HEK293 (cell line): ENCODE measurements around the gene SYAP1.
A peak's percentile ranks its signal among the peaks of the same experiment; 100 is the strongest.

Source experiments
- EGR2 ChIP-seq: fragments of 450-650 bp; formaldehyde crosslinking; IDR thresholded peaks from 2 replicates; pipeline ENCODE4 v1.5.1; 2016; ENCODE audit warnings: low read depth, missing biosample characterization, missing genetic modification characterization
- GLIS2 ChIP-seq: fragments of 450-650 bp; formaldehyde crosslinking; IDR thresholded peaks from 2 replicates; pipeline ENCODE4 v1.5.1; 2016; ENCODE audit warnings: missing biosample characterization, missing genetic modification characterization
- KLF10 ChIP-seq: fragments of 450-650 bp; IDR thresholded peaks from 2 replicates; pipeline ENCODE4 v1.5.1; 2018; ENCODE audit warnings: missing biosample characterization, mild to moderate bottlenecking, missing genetic modification characterization
- KLF7 ChIP-seq: fragments of 450-650 bp; formaldehyde crosslinking; IDR thresholded peaks from 2 replicates; pipeline ENCODE4 v1.5.1; 2016; ENCODE audit warnings: missing biosample characterization, missing genetic modification characterization, borderline replicate concordance
- OVOL3 ChIP-seq: fragments of 450-650 bp; formaldehyde crosslinking; IDR thresholded peaks from 2 replicates; pipeline ENCODE4 v1.5.1; 2016; ENCODE audit warnings: missing biosample characterization, missing genetic modification characterization
- REPIN1 ChIP-seq: fragments of 450-650 bp; formaldehyde crosslinking; IDR thresholded peaks from 2 replicates; pipeline ENCODE4 v1.5.1; 2017; ENCODE audit warnings: missing biosample characterization, missing genetic modification characterization, low read depth
- TCF7L2 ChIP-seq: IDR thresholded peaks from 2 replicates; pipeline ENCODE4 v1.6.1; 2011; ENCODE audit warnings: low read depth, mild to moderate bottlenecking, inconsistent platforms, low read length, moderate library complexity, borderline replicate concordance
- ZBTB17 ChIP-seq: fragments of 450-650 bp; formaldehyde crosslinking; IDR thresholded peaks from 2 replicates; pipeline ENCODE4 v1.5.1; 2016; ENCODE audit warnings: missing biosample characterization, missing genetic modification characterization
- ZEB2 ChIP-seq: fragments of 450-650 bp; formaldehyde crosslinking; IDR thresholded peaks from 2 replicates; pipeline ENCODE4 v1.5.1; 2016; ENCODE audit warnings: missing biosample characterization, missing genetic modification characterization
- ZNF121 ChIP-seq: fragments of 450-650 bp; formaldehyde crosslinking; IDR thresholded peaks from 2 replicates; pipeline ENCODE4 v1.5.1; 2016; ENCODE audit warnings: missing biosample characterization, missing genetic modification characterization
- ZNF16 ChIP-seq: fragments of 450-650 bp; formaldehyde crosslinking; IDR thresholded peaks from 2 replicates; pipeline ENCODE4 v1.5.1; 2016; ENCODE audit warnings: low read depth, missing biosample characterization, missing genetic modification characterization
- ZNF175 ChIP-seq: fragments of 450-650 bp; formaldehyde crosslinking; IDR thresholded peaks from 2 replicates; pipeline ENCODE4 v1.5.1; 2016; ENCODE audit warnings: missing biosample characterization, missing genetic modification characterization
- ZNF19 ChIP-seq: fragments of 450-650 bp; formaldehyde crosslinking; IDR thresholded peaks from 2 replicates; pipeline ENCODE4; 2016; ENCODE audit warnings: missing biosample characterization, missing genetic modification characterization, low read depth
- ZNF311 ChIP-seq: fragments of 450-650 bp; formaldehyde crosslinking; IDR thresholded peaks from 2 replicates; pipeline ENCODE4 v1.5.1; 2017; ENCODE audit warnings: missing biosample characterization, missing genetic modification characterization, borderline replicate concordance
- ZNF473 ChIP-seq: fragments of 450-650 bp; formaldehyde crosslinking; IDR thresholded peaks from 2 replicates; pipeline ENCODE4 v1.5.1; 2017; ENCODE audit warnings: missing biosample characterization, missing genetic modification characterization
- ZNF48 ChIP-seq: fragments of 450-650 bp; formaldehyde crosslinking; IDR thresholded peaks from 2 replicates; pipeline ENCODE4 v1.5.1; 2016; ENCODE audit warnings: missing biosample characterization, missing genetic modification characterization
- ZNF558 ChIP-seq: fragments of 450-650 bp; formaldehyde crosslinking; IDR thresholded peaks from 2 replicates; pipeline ENCODE4 v1.5.1; 2016; ENCODE audit warnings: missing biosample characterization, missing genetic modification characterization
- ZNF561 ChIP-seq: fragments of 450-650 bp; IDR thresholded peaks from 2 replicates; pipeline ENCODE4 v1.5.1; 2018; ENCODE audit warnings: missing biosample characterization, missing genetic modification characterization, borderline replicate concordance
- ZNF596 ChIP-seq: fragments of 450-650 bp; IDR thresholded peaks from 2 replicates; pipeline ENCODE4 v1.5.0; 2018; ENCODE audit warnings: missing biosample characterization, mild to moderate bottlenecking, missing genetic modification characterization, moderate library complexity
- ZNF600 ChIP-seq: fragments of 450-650 bp; formaldehyde crosslinking; IDR thresholded peaks from 2 replicates; pipeline ENCODE4 v1.5.1; 2016; ENCODE audit warnings: missing biosample characterization, missing genetic modification characterization
- ZNF660 ChIP-seq: fragments of 450-650 bp; IDR thresholded peaks from 2 replicates; pipeline ENCODE4 v1.5.1; 2018; ENCODE audit warnings: missing biosample characterization, mild to moderate bottlenecking, missing genetic modification characterization
- ZNF76 ChIP-seq: fragments of 450-650 bp; formaldehyde crosslinking; IDR thresholded peaks from 2 replicates; pipeline ENCODE4; 2016; ENCODE audit warnings: low read depth, missing biosample characterization, missing genetic modification characterization, borderline replicate concordance
- ZNF777 ChIP-seq: fragments of 450-650 bp; formaldehyde crosslinking; IDR thresholded peaks from 2 replicates; pipeline ENCODE4 v1.5.1; 2017; ENCODE audit warnings: missing biosample characterization, missing genetic modification characterization, borderline replicate concordance
- ZXDB ChIP-seq: fragments of 450-650 bp; formaldehyde crosslinking; IDR thresholded peaks from 2 replicates; pipeline ENCODE4 v1.5.1; 2016; ENCODE audit warnings: missing biosample characterization, missing genetic modification characterization
- TF ChIP-seq, protein P1 (sequence below): fragments of 450-650 bp; formaldehyde crosslinking; IDR thresholded peaks from 2 replicates; pipeline ENCODE4 v1.5.1; 2016; ENCODE audit warnings: missing biosample characterization, missing genetic modification characterization
- TF ChIP-seq, protein P2 (sequence below): fragments of 450-650 bp; formaldehyde crosslinking; IDR thresholded peaks from 2 replicates; pipeline ENCODE4 v1.5.1; 2016; ENCODE audit warnings: missing biosample characterization, missing genetic modification characterization
- TF ChIP-seq, protein P3 (sequence below): fragments of 450-650 bp; formaldehyde crosslinking; IDR thresholded peaks from 2 replicates; pipeline ENCODE4 v1.5.1; 2016; ENCODE audit warnings: missing biosample characterization, missing genetic modification characterization
- TF ChIP-seq, protein P4 (sequence below): fragments of 450-650 bp; formaldehyde crosslinking; IDR thresholded peaks from 2 replicates; pipeline ENCODE4 v1.5.1; 2016; ENCODE audit warnings: missing biosample characterization, missing genetic modification characterization
- TF ChIP-seq, protein P5 (sequence below): fragments of 450-650 bp; formaldehyde crosslinking; conservative IDR thresholded peaks from 2 replicates; pipeline ENCODE4 v1.5.1; 2016; ENCODE audit warnings: low read depth, missing biosample characterization, missing genetic modification characterization

Gene SYAP1

DNA sequence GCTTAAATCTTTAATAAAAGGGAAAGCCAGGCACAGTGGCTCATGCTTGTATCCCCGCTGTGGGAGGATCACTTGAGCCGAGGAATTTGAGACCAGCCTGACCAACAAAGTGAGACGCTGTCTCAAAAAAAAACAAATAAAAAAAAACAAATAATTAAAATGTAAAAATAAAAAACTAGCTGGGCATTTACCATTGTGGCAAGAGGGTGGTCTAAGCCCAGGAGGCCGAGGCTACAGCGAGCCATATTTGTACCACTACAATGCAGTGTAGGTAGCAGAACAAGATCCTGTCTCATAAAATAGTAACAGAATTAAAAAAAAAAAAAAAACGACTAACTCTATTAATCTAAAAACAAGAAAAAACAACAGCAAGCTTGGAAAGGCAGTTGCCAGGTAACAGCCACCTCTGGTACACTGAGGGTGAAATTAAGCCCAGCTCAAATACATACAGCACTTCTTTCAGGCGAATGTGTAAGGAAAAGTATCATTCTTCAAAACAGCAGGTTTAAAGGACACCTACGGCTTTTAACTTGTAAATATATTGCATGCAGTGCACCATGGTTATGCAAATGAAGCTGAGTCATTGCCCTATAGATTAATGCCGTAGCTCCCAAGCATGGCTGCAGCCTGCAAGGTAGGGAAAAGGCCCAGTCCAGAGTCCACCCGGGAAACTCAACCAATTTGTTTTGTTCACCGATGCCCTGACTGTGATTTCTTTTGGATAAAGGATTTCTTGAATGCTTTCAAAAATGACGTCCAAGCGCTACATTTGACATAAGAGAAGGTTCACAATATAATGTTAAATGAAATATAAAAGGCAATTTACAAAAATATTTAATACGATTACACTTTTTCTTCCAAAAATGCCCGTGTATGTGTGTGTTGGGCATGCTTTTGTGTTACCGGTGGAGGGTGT, 52.3 kb downstream of the SYAP1 start (continued):
- TF ChIP-seq REPIN1 (tag by site-specific recombination) (0 out of 2 replicates have a peak, but pooled peaks have one; percentile 52), GLIS2 (tag by site-specific recombination) (no peak), ZXDB (tag by site-specific recombination) (peak; percentile 65), ZNF311 (no peak), ZEB2 (tag by site-specific recombination) (peak; percentile 89), KLF7 (tag by site-specific recombination) (no peak), OVOL3 (tag by site-specific recombination) (0 out of 2 replicates have a peak, but pooled peaks have one; percentile 31), ZBTB17 (tag by site-specific recombination) (peak; percentile 58; the same call in 1 of the 2 replicates), ZNF777 (tag by site-specific recombination) (no peak), TCF7L2 (no peak), ZNF660 (peak; percentile 14; the same call in 1 of the 2 replicates), ZNF596 (tag by site-specific recombination) (no peak), ZNF600 (tag by site-specific recombination) (peak; percentile 92), ZNF175 (no peak), ZNF558 (tag by site-specific recombination) (0 out of 2 replicates have a peak, but pooled peaks have one; percentile 33), ZNF76 (tag by site-specific recombination) (peak; percentile 93), ZNF16 (tag by site-specific recombination) (no peak), ZNF19 (no peak), ZNF561 (tag by site-specific recombination) (no peak), ZNF473 (tag by site-specific recombination) (no peak), ZNF121 (tag by site-specific recombination) (no peak), EGR2 (no peak; the same call in 1 of the 2 replicates), KLF10 (peak; percentile 77), ZNF48 (tag by site-specific recombination) (no peak)
- TF ChIP-seq, protein P1, sequence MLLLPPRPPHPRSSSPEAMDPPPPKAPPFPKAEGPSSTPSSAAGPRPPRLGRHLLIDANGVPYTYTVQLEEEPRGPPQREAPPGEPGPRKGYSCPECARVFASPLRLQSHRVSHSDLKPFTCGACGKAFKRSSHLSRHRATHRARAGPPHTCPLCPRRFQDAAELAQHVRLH (tag by site-specific recombination): peak; percentile 84
- TF ChIP-seq, protein P2, sequence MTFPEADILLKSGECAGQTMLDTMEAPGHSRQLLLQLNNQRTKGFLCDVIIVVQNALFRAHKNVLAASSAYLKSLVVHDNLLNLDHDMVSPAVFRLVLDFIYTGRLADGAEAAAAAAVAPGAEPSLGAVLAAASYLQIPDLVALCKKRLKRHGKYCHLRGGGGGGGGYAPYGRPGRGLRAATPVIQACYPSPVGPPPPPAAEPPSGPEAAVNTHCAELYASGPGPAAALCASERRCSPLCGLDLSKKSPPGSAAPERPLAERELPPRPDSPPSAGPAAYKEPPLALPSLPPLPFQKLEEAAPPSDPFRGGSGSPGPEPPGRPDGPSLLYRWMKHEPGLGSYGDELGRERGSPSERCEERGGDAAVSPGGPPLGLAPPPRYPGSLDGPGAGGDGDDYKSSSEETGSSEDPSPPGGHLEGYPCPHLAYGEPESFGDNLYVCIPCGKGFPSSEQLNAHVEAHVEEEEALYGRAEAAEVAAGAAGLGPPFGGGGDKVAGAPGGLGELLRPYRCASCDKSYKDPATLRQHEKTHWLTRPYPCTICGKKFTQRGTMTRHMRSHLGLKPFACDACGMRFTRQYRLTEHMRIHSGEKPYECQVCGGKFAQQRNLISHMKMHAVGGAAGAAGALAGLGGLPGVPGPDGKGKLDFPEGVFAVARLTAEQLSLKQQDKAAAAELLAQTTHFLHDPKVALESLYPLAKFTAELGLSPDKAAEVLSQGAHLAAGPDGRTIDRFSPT (tag by site-specific recombination): peak; percentile 49; the same call in 1 of the 2 replicates
- TF ChIP-seq, protein P3, sequence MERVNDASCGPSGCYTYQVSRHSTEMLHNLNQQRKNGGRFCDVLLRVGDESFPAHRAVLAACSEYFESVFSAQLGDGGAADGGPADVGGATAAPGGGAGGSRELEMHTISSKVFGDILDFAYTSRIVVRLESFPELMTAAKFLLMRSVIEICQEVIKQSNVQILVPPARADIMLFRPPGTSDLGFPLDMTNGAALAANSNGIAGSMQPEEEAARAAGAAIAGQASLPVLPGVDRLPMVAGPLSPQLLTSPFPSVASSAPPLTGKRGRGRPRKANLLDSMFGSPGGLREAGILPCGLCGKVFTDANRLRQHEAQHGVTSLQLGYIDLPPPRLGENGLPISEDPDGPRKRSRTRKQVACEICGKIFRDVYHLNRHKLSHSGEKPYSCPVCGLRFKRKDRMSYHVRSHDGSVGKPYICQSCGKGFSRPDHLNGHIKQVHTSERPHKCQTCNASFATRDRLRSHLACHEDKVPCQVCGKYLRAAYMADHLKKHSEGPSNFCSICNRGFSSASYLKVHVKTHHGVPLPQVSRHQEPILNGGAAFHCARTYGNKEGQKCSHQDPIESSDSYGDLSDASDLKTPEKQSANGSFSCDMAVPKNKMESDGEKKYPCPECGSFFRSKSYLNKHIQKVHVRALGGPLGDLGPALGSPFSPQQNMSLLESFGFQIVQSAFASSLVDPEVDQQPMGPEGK (tag by site-specific recombination): peak; percentile 32; the same call in 1 of the 2 replicates
- TF ChIP-seq, protein P4, sequence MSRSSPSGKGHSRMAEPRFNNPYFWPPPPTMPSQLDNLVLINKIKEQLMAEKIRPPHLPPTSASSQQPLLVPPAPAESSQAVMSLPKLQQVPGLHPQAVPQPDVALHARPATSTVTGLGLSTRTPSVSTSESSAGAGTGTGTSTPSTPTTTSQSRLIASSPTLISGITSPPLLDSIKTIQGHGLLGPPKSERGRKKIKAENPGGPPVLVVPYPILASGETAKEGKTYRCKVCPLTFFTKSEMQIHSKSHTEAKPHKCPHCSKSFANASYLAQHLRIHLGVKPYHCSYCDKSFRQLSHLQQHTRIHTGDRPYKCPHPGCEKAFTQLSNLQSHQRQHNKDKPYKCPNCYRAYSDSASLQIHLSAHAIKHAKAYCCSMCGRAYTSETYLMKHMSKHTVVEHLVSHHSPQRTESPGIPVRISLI (tag by site-specific recombination): peak; percentile 99
- TF ChIP-seq, protein P5, sequence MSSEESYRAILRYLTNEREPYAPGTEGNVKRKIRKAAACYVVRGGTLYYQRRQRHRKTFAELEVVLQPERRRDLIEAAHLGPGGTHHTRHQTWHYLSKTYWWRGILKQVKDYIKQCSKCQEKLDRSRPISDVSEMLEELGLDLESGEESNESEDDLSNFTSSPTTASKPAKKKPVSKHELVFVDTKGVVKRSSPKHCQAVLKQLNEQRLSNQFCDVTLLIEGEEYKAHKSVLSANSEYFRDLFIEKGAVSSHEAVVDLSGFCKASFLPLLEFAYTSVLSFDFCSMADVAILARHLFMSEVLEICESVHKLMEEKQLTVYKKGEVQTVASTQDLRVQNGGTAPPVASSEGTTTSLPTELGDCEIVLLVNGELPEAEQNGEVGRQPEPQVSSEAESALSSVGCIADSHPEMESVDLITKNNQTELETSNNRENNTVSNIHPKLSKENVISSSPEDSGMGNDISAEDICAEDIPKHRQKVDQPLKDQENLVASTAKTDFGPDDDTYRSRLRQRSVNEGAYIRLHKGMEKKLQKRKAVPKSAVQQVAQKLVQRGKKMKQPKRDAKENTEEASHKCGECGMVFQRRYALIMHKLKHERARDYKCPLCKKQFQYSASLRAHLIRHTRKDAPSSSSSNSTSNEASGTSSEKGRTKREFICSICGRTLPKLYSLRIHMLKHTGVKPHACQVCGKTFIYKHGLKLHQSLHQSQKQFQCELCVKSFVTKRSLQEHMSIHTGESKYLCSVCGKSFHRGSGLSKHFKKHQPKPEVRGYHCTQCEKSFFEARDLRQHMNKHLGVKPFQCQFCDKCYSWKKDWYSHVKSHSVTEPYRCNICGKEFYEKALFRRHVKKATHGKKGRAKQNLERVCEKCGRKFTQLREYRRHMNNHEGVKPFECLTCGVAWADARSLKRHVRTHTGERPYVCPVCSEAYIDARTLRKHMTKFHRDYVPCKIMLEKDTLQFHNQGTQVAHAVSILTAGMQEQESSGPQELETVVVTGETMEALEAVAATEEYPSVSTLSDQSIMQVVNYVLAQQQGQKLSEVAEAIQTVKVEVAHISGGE (tag by site-specific recombination): 0 out of 2 replicates have a peak, but pooled peaks have one; percentile 19
